IMR-90 (cell line): ENCODE measurements around the gene ACOT7. TPM values are rescaled to one million over a fixed set of nuclear protein-coding genes. Genes with fewer than 3 reads are reported as not detected.

Experiments used
- ATAC-seq: fragments of 200-7000 bp; cut with Tn5 transposase; 2 replicates; pipeline ENCODE4 v1.9.1; 2020; ENCODE audit warnings: low read depth, mild to moderate bottlenecking, moderate library complexity
- BruUV-seq: library from RNA; stranded (reverse); fragments of 400-500 nt; replicated peaks from 2 replicates; lab custom pipeline; 2021; lab: Mats Ljungman, UMichigan
- CTCF ChIA-PET: fragments of 300-600 bp; formaldehyde crosslinking; extraction: SDS; loops from one replicate; lab custom pipeline; 2021; ENCODE audit warnings: antibody characterized with exemption; lab: Yijun Ruan, JAX
- POLR2A ChIA-PET: fragments of 300-600 bp; sonication (Branson Sonifier 250); formaldehyde crosslinking; loops from one replicate; lab custom pipeline; 2022; ENCODE audit warnings: antibody characterized with exemption; ENCODE audit not compliant: unreplicated experiment; lab: Charles Lee
- DNase-seq: peaks from one replicate; pipeline ENCODE4 v3.0.0; 2013
- H2AFZ ChIP-seq: replicated peaks from 2 replicates; pipeline ENCODE3; 2013; ENCODE audit warnings: low read length, mild to moderate bottlenecking; ENCODE audit not compliant: poor library complexity
- H2AK5ac ChIP-seq: 2 replicates; pipeline ENCODE4 v1.6.1; 2013; ENCODE audit warnings: low read depth, low read length, inconsistent platforms
- H2AK9ac ChIP-seq: replicated peaks from 2 replicates; pipeline ENCODE3; 2013; ENCODE audit warnings: mild to moderate bottlenecking, low read depth, low read length, moderate library complexity; ENCODE audit not compliant: poor library complexity
- H2BK120ac ChIP-seq: 2 replicates; pipeline ENCODE4 v1.6.1; 2013; ENCODE audit warnings: low read depth, low read length, inconsistent platforms
- H2BK15ac ChIP-seq: 3 replicates; pipeline ENCODE4 v1.6.1; 2013; ENCODE audit warnings: low read depth, low read length, inconsistent platforms
- H2BK20ac ChIP-seq: 2 replicates; pipeline ENCODE4 v1.6.1; 2013; ENCODE audit warnings: low read depth, mild to moderate bottlenecking, inconsistent platforms, low read length, moderate library complexity
- H2BK5ac ChIP-seq: 2 replicates; pipeline ENCODE4 v1.6.1; 2013; ENCODE audit warnings: mild to moderate bottlenecking, low read depth, low read length, inconsistent platforms; ENCODE audit not compliant: poor library complexity, severe bottlenecking
- H3K14ac ChIP-seq: replicated peaks from 2 replicates; pipeline ENCODE4 v1.6.1; 2013; ENCODE audit warnings: low read depth, low read length, inconsistent platforms
- H3K18ac ChIP-seq: 2 replicates; pipeline ENCODE4 v1.6.1; 2013; ENCODE audit warnings: low read depth, low read length, control low read depth
- H3K23ac ChIP-seq: 2 replicates; pipeline ENCODE4 v1.6.1; 2013; ENCODE audit warnings: low read depth, low read length, inconsistent platforms
- H3K27ac ChIP-seq: 2 replicates; pipeline ENCODE4 v1.5.1; 2013; ENCODE audit warnings: mild to moderate bottlenecking, control low read depth, low read length; ENCODE audit not compliant: insufficient read depth
- H3K27me3 ChIP-seq: 2 replicates; pipeline ENCODE4 v1.6.1; 2013; ENCODE audit warnings: low read length; ENCODE audit not compliant: control insufficient read depth, insufficient read depth
- H3K36me3 ChIP-seq: 2 replicates; pipeline ENCODE4 v1.6.1; 2013; ENCODE audit warnings: low read length, mixed read lengths; ENCODE audit not compliant: control insufficient read depth, insufficient read depth
- H3K4ac ChIP-seq: 2 replicates; pipeline ENCODE4 v1.6.1; 2013; ENCODE audit warnings: low read depth, low read length, inconsistent platforms
- H3K4me1 ChIP-seq: 2 replicates; pipeline ENCODE4 v1.6.1; 2013; ENCODE audit warnings: low read length, mixed read lengths; ENCODE audit not compliant: control insufficient read depth, insufficient read depth
- H3K4me2 ChIP-seq: 2 replicates; pipeline ENCODE4 v1.6.1; 2013; ENCODE audit warnings: low read depth, mild to moderate bottlenecking, control low read depth, low read length, moderate library complexity
- H3K4me3 ChIP-seq: 2 replicates; pipeline ENCODE4 v1.5.1; 2013; ENCODE audit warnings: low read depth, mild to moderate bottlenecking, control low read depth, low read length, moderate library complexity; ENCODE audit not compliant: insufficient read depth
- H3K56ac ChIP-seq: 2 replicates; pipeline ENCODE4 v1.6.1; 2013; ENCODE audit warnings: low read length, inconsistent platforms; ENCODE audit not compliant: insufficient read depth; ENCODE audit errors: extremely low read depth
- H3K79me1 ChIP-seq, 2 experiments: 2 replicates each; pipeline ENCODE4 v1.6.1; 2013; ENCODE audit warnings: low read length in 2 of 2, inconsistent platforms in 1 of 2, low read depth in 1 of 2
- H3K9ac ChIP-seq: 2 replicates; pipeline ENCODE4 v1.6.1; 2013; ENCODE audit warnings: low read depth, low read length, control low read depth
- H3K9me1 ChIP-seq: 2 replicates; pipeline ENCODE4 v1.6.1; 2013; ENCODE audit warnings: low read length, inconsistent platforms; ENCODE audit not compliant: insufficient read depth
- H3K9me3 ChIP-seq: 2 replicates; pipeline ENCODE4 v1.6.1; 2013; ENCODE audit warnings: low read length; ENCODE audit not compliant: control insufficient read depth, insufficient read depth
- H4K20me1 ChIP-seq: 2 replicates; pipeline ENCODE4 v1.6.1; 2013; ENCODE audit warnings: low read length, inconsistent platforms; ENCODE audit not compliant: insufficient read depth
- H4K5ac ChIP-seq: 2 replicates; pipeline ENCODE4 v1.6.1; 2013; ENCODE audit warnings: mild to moderate bottlenecking, low read depth, low read length, control low read depth
- H4K8ac ChIP-seq, 2 experiments: 2 replicates each; pipeline ENCODE4 v1.6.1; 2013; ENCODE audit warnings: low read depth in 2 of 2, low read length in 2 of 2, control low read depth in 1 of 2, inconsistent platforms in 1 of 2
- H4K91ac ChIP-seq: 2 replicates; pipeline ENCODE4 v1.6.1; 2013; ENCODE audit warnings: low read depth, low read length, inconsistent platforms; ENCODE audit not compliant: insufficient read depth
- BHLHE40 ChIP-seq: fragments of 150-350 bp; IDR thresholded peaks from 2 replicates; pipeline ENCODE4 v1.6.1; 2016; ENCODE audit warnings: mild to moderate bottlenecking, low read depth, low read length
- CEBPB ChIP-seq: IDR thresholded peaks from 2 replicates; pipeline ENCODE4 v1.6.1; 2012; ENCODE audit warnings: low read depth, low read length, improper control_type of control experiment
- CHD1 ChIP-seq: IDR thresholded peaks from 2 replicates; pipeline ENCODE4 v1.6.1; 2012; ENCODE audit warnings: low read depth, low read length, improper control_type of control experiment
- CTCF ChIP-seq: conservative IDR thresholded peaks from 2 replicates; pipeline ENCODE4 v1.5.1; 2012; ENCODE audit warnings: mild to moderate bottlenecking, low read depth, low read length, improper control_type of control experiment
- FOS ChIP-seq: fragments of 150-350 bp; IDR thresholded peaks from 2 replicates; pipeline ENCODE4 v1.6.1; 2016; ENCODE audit warnings: low read depth, low read length
- MAFK ChIP-seq: IDR thresholded peaks from 2 replicates; pipeline ENCODE4 v1.6.1; 2012; ENCODE audit warnings: low read depth, low read length, improper control_type of control experiment
- MAZ ChIP-seq: IDR thresholded peaks from 2 replicates; pipeline ENCODE4 v1.6.1; 2012; ENCODE audit warnings: low read depth, mild to moderate bottlenecking, low read length, improper control_type of control experiment, moderate library complexity, borderline replicate concordance
- MXI1 ChIP-seq: IDR thresholded peaks from 2 replicates; pipeline ENCODE4 v1.6.1; 2012; ENCODE audit warnings: low read depth, mild to moderate bottlenecking, low read length, moderate library complexity, borderline replicate concordance
- NFE2L2 ChIP-seq: fragments of 150-350 bp; IDR thresholded peaks from 2 replicates; pipeline ENCODE4 v1.6.1; 2016; ENCODE audit warnings: low read depth, mild to moderate bottlenecking, low read length
- POLR2A ChIP-seq: IDR thresholded peaks from 2 replicates; pipeline ENCODE4 v1.6.1; 2012; ENCODE audit warnings: mild to moderate bottlenecking, low read depth, low read length
- RAD21 ChIP-seq: IDR thresholded peaks from 2 replicates; pipeline ENCODE4 v1.6.1; 2012; ENCODE audit warnings: low read length, improper control_type of control experiment
- RCOR1 ChIP-seq: IDR thresholded peaks from 2 replicates; pipeline ENCODE4 v1.6.1; 2012; ENCODE audit warnings: mild to moderate bottlenecking, low read length, improper control_type of control experiment; ENCODE audit not compliant: insufficient replicate concordance
- RFX5 ChIP-seq: IDR thresholded peaks from 2 replicates; pipeline ENCODE4 v1.8.0; 2012; ENCODE audit warnings: low read depth, mild to moderate bottlenecking, low read length, moderate library complexity
- SMC3 ChIP-seq: fragments of 150-350 bp; IDR thresholded peaks from 2 replicates; pipeline ENCODE4 v1.6.1; 2016; ENCODE audit warnings: low read depth, mild to moderate bottlenecking, antibody characterized with exemption, low read length, moderate library complexity
- WGBS, 2 experiments: methylation state at CpG; one replicate each; pipeline versions ENCODE4 v1.1.5 to v1.1.7; 2013; ENCODE audit warnings: missing lambda C conversion rate in 2 of 2; ENCODE audit not compliant: insufficient read length in 1 of 2; ENCODE audit errors: extremely low coverage in 2 of 2; 5-methylcytosine and 5-hydroxymethylcytosine counted together
- dilution Hi-C: fragments of 300-500 bp; cut with HindIII; formaldehyde crosslinking; loops from one replicate; pipeline ENCODE4 v1.14.3; 2018; ENCODE audit warnings: low sequenced_read_pairs; ENCODE audit not compliant: unreplicated experiment
- in situ Hi-C: fragments of 300-500 bp; cut with MboI; formaldehyde crosslinking; loops from 3 replicates; pipeline ENCODE4 v1.14.3; 2019; ENCODE audit warnings: low sequenced_read_pairs, inconsistent platforms, mixed read lengths
- intact Hi-C: fragments of 100-400 bp; cut with micrococcal nuclease; formaldehyde crosslinking; loops from 2 replicates; pipeline ENCODE4 v1.10.0; 2022
- polyA plus RNA-seq, 3 experiments: library from polyadenylated mRNA; depleted of rRNA; stranded (reverse); fragments of >200 nt; gene quantifications; 2 replicates each; pipeline ENCODE4 v1.2.3, GENCODE V29; 2012; ENCODE audit warnings: low replicate concordance in 1 of 3
- total RNA-seq: library from RNA; depleted of rRNA; stranded (reverse); fragments of >200 nt; gene quantifications from 2 replicates; pipeline ENCODE4 v1.2.3, GENCODE V29; 2012
- TF ChIP-seq, protein P1 (sequence below): fragments of 150-350 bp; IDR thresholded peaks from 2 replicates; pipeline ENCODE4 v1.6.1; 2016; ENCODE audit warnings: low read depth, mild to moderate bottlenecking, low read length, moderate library complexity, borderline replicate concordance

Gene ACOT7
- total and polyA plus RNA-seq, 2 of the 4 experiments (the other 2 are of a cell fraction): 51.6 to 242 TPM

DNA sequence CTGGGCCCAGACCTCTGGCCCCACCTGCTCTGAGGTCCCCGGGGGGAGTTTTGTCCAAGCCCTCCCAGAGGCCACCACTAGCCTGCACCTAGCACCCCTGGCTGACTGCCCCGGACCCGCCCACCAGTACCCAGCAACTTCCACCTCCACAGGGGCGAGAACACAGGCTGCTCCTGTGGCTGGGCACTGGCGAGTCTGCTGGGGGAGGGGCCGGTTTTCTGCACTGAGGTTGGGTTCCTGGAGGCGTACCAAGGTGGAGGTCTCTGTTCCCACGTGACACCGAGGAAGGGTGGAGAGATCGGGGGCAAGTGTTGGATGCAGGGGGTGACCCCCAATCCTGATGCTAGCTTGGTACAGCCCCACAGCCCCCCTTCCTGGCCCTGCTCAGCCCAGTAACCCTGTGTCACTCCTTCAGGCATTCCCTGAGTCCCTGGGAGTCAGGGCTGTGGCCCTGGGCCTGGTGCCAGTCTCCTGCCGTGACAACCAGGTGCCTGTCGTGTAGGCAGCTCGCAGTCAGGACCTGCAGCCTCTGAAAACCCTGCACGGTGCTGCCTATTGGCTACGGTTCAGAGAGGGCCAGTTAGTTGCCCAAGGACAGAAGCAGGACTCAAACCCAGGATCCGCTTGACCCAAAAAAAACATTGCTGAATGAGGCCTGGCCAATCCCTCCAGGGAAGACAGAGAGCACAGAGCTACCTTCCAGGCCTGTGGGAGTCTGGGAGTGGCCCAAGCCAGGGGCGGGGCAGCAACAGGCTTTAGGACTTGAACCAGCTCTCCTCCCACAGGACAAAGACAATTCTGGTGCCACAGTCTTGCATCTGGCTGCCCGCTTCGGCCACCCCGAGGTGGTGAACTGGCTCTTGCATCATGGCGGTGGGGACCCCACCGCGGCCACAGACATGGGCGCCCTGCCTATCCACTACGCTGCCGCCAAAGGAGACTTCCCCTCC is 34.1 kb upstream of the ACOT7 start:
- H3K14ac ChIP-seq: no peak overlapping the region
- no peak overlapping the region for H2AK5ac ChIP-seq
- H3K9me3 ChIP-seq: no peaks in the 10 kb centered on the region
- H3K18ac ChIP-seq: no peak overlapping the region
- no TSS peak for BruUV-seq
- H3K36me3 ChIP-seq: no peaks in the 10 kb centered on the region
- ChIA-PET POLR2A (no interaction called here), CTCF (no interaction called here)
- no peak for ATAC-seq
- H4K5ac ChIP-seq: no peak overlapping the region
- no peak overlapping the region for H3K4ac ChIP-seq
- H3K9ac ChIP-seq: no peak overlapping the region
- peaks cover 80% of the 10 kb centered on the region for H3K27me3 ChIP-seq
- WGBS, 2 experiments: 82% methylated on average over 13 of the region's 26 CpGs; no CpG with 5 or more reads in 1 of the 2 experiments
- no peak overlapping the region for H3K4me2 ChIP-seq
- no peak overlapping the region for H4K91ac ChIP-seq
- H3K4me1 ChIP-seq: peaks cover 3% of the 10 kb centered on the region; the same call in 1 of the 2 replicates
- no peak for DNase-seq
- in situ Hi-C loops: no loop called here
- no peak overlapping the region for H2BK120ac ChIP-seq
- H3K27ac ChIP-seq: no peak overlapping the region
- no peak overlapping the region for H2AFZ ChIP-seq
- no peak overlapping the region for H2BK15ac ChIP-seq
- no peaks in the 10 kb centered on the region for H3K9me1 ChIP-seq
- H2BK20ac ChIP-seq: no peak overlapping the region
- no peak overlapping the region for H4K8ac ChIP-seq
- H3K79me1 ChIP-seq: no peaks in the 10 kb centered on the region
- dilution Hi-C loops: no loop called here
- H2AK9ac ChIP-seq: no peak overlapping the region
- no peak overlapping the region for H3K23ac ChIP-seq
- peaks cover 11% of the 10 kb centered on the region; the same call in 1 of the 2 replicates for H4K20me1 ChIP-seq
- intact Hi-C loops: no loop called here
- H2BK5ac ChIP-seq: no peak overlapping the region
- no peak overlapping the region for H3K4me3 ChIP-seq
- H3K56ac ChIP-seq: no peak overlapping the region
- no peak for TF ChIP-seq CHD1
- TF ChIP-seq CTCF: no peak
- no peak for TF ChIP-seq MAZ
- no peak for TF ChIP-seq RCOR1
- TF ChIP-seq, protein P1, sequence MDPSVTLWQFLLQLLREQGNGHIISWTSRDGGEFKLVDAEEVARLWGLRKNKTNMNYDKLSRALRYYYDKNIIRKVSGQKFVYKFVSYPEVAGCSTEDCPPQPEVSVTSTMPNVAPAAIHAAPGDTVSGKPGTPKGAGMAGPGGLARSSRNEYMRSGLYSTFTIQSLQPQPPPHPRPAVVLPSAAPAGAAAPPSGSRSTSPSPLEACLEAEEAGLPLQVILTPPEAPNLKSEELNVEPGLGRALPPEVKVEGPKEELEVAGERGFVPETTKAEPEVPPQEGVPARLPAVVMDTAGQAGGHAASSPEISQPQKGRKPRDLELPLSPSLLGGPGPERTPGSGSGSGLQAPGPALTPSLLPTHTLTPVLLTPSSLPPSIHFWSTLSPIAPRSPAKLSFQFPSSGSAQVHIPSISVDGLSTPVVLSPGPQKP: no peak
- no peak for TF ChIP-seq MXI1
- TF ChIP-seq BHLHE40: no peak
- no peak for TF ChIP-seq MAFK
- no peak for TF ChIP-seq RFX5
- no peak for TF ChIP-seq RAD21
- no peak for TF ChIP-seq NFE2L2
- no peak for TF ChIP-seq SMC3
- no peak for TF ChIP-seq POLR2A
- no peak for TF ChIP-seq FOS
- no peak for TF ChIP-seq CEBPB
